HCT116 (cell line): Measurements from ENCODE around the gene ADGRG1. TPM values are rescaled to one million over a fixed set of nuclear protein-coding genes. Genes with fewer than 3 reads are reported as not detected.

Experiments used
- ATAC-seq: fragments of 200-7000 bp; cut with Tn5 transposase; 2 replicates; pipeline ENCODE4 v1.9.1; 2020; ENCODE audit warnings: mild to moderate bottlenecking, moderate library complexity
- BruUV-seq: library from RNA; stranded (reverse); fragments of 400-500 nt; replicated peaks from 2 replicates; lab custom pipeline; 2021; lab: Mats Ljungman, UMichigan
- CTCF ChIA-PET: fragments of 300-600 bp; sonication (Branson Sonifier 250); formaldehyde crosslinking; loops from one replicate; lab custom pipeline; 2021; ENCODE audit warnings: antibody characterized with exemption; lab: Charles Lee
- POLR2A ChIA-PET: fragments of 300-600, 350-600 bp; sonication (Branson Sonifier 250); formaldehyde crosslinking; loops from one replicate; lab custom pipeline; 2021; ENCODE audit warnings: antibody characterized with exemption; lab: Charles Lee
- RAD21 ChIA-PET, 2 experiments: fragments of 300-600 bp; sonication (Branson Sonifier 250); formaldehyde crosslinking; loops; one replicate each; lab custom pipeline; 2023; ENCODE audit warnings: low total read pairs in 2 of 2; ENCODE audit not compliant: uncharacterized antibody in 2 of 2, unreplicated experiment in 2 of 2, low non-redundant PET in 1 of 2; lab: Charles Lee
- DNase-seq: peaks from one replicate; pipeline ENCODE4 v3.0.0-alpha.2; 2010; ENCODE audit warnings: low read depth, low spot score
- H2AFZ ChIP-seq: fragments of 200-600 bp; shearing (Covaris generic), sonication (generic); 2 replicates; pipeline ENCODE4 v1.6.1; 2017; ENCODE audit warnings: low read depth, mixed run types, mixed read lengths, antibody characterized with exemption, low read length; ENCODE audit not compliant: poor library complexity, severe bottlenecking
- H3K27ac ChIP-seq: 2 replicates; pipeline ENCODE4 v1.5.1; 2012; ENCODE audit warnings: low read depth, low read length
- H3K27me3 ChIP-seq: fragments of 200-600 bp; sonication (generic); 2 replicates; pipeline ENCODE4 v1.6.1; 2016; ENCODE audit warnings: mixed run types, low read length, mixed read lengths; ENCODE audit not compliant: insufficient read depth
- H3K36me3 ChIP-seq, 2 experiments: fragments of 200-500 bp in 1 of 2; fragments of 200-600 bp in 1 of 2; sonication (Bioruptor generic) in 1 of 2; sonication (generic) in 1 of 2; 2 replicates each; pipeline versions ENCODE4 v1.5.1 to v1.6.1; 2014 to 2016; ENCODE audit warnings: low read length in 2 of 2, inconsistent platforms in 1 of 2, mixed read lengths in 1 of 2, mixed run types in 1 of 2; ENCODE audit not compliant: insufficient read depth in 2 of 2, control insufficient read depth in 1 of 2
- H3K4me1 ChIP-seq, 2 experiments: fragments of 200-600 bp in 1 of 2; sonication (generic) in 1 of 2; 2 replicates each; pipeline versions ENCODE4 v1.5.1 to v1.6.1; 2012 to 2017; ENCODE audit warnings: low read length in 2 of 2, inconsistent platforms in 1 of 2, mild to moderate bottlenecking in 1 of 2, mixed read lengths in 1 of 2, mixed run types in 1 of 2, moderate library complexity in 1 of 2; ENCODE audit not compliant: insufficient read depth in 2 of 2, control insufficient read depth in 1 of 2
- H3K4me2 ChIP-seq: fragments of 200-600 bp; sonication (generic); 2 replicates; pipeline ENCODE4 v1.6.1; 2017; ENCODE audit warnings: mixed run types, low read length, mixed read lengths
- H3K4me3 ChIP-seq, 2 experiments: fragments of 200-600 bp in 1 of 2; sonication (generic) in 1 of 2; replicated peaks in 1 of 2; 2 replicates each; pipeline ENCODE4 v1.5.1; 2011 to 2016; ENCODE audit warnings: low read length in 2 of 2, control low read depth in 1 of 2, low read depth in 1 of 2, mild to moderate bottlenecking in 1 of 2, mixed read lengths in 1 of 2, mixed run types in 1 of 2
- H3K79me2 ChIP-seq: fragments of 200-600 bp; sonication (generic); 2 replicates; pipeline ENCODE4 v1.6.1; 2017; ENCODE audit warnings: mild to moderate bottlenecking, mixed run types, low read length, moderate library complexity, mixed read lengths; ENCODE audit not compliant: insufficient read depth
- H3K9ac ChIP-seq: fragments of 200-600 bp; sonication (generic); 2 replicates; pipeline ENCODE4 v1.6.1; 2016; ENCODE audit warnings: low read length, mixed read lengths
- H3K9me2 ChIP-seq: fragments of 200-600 bp; sonication (generic), shearing (Covaris generic); 2 replicates; pipeline ENCODE4 v1.6.1; 2017; ENCODE audit warnings: mixed run types, mild to moderate bottlenecking, moderate library complexity; ENCODE audit not compliant: insufficient read depth
- H3K9me3 ChIP-seq, 2 experiments: fragments of 200-500 bp in 1 of 2; fragments of 200-600 bp in 1 of 2; sonication (Bioruptor generic) in 1 of 2; sonication (generic) in 1 of 2; 2 replicates each; pipeline ENCODE4 v1.6.1; 2014 to 2017; ENCODE audit warnings: low read length in 2 of 2, mixed read lengths in 2 of 2, inconsistent platforms in 1 of 2, low read depth in 1 of 2, mild to moderate bottlenecking in 1 of 2, mixed run types in 1 of 2, moderate library complexity in 1 of 2; ENCODE audit not compliant: control insufficient read depth in 1 of 2, insufficient read depth in 1 of 2
- H4K20me1 ChIP-seq: fragments of 200-600 bp; sonication (generic), shearing (Covaris generic); 2 replicates; pipeline ENCODE4 v1.6.1; 2017; ENCODE audit warnings: mixed run types, mild to moderate bottlenecking, moderate library complexity; ENCODE audit not compliant: insufficient read depth
- ATF3 ChIP-seq: IDR thresholded peaks from 2 replicates; pipeline ENCODE4 v1.6.1; 2012
- CBX3 ChIP-seq: IDR thresholded peaks from 2 replicates; pipeline ENCODE4 v1.6.1; 2012; ENCODE audit warnings: low read depth
- EGR1 ChIP-seq: IDR thresholded peaks from 2 replicates; pipeline ENCODE4 v1.6.1; 2012; ENCODE audit warnings: low read depth
- ELF1 ChIP-seq: IDR thresholded peaks from 2 replicates; pipeline ENCODE4 v1.6.1; 2012; ENCODE audit warnings: low read depth, borderline replicate concordance
- EZH2 ChIP-seq: fragments of 200-600 bp; sonication (generic); IDR thresholded peaks from 2 replicates; pipeline ENCODE4 v1.6.1; 2017; ENCODE audit warnings: antibody characterized with exemption, mixed run types
- EZH2phosphoT487 ChIP-seq: fragments of 200-600 bp; IDR thresholded peaks from 2 replicates; pipeline ENCODE4 v1.6.1; 2018; ENCODE audit warnings: antibody characterized with exemption, borderline replicate concordance
- FOSL1 ChIP-seq: IDR thresholded peaks from 2 replicates; pipeline ENCODE4 v1.6.1; 2012; ENCODE audit warnings: low read depth
- JUND ChIP-seq: IDR thresholded peaks from 2 replicates; pipeline ENCODE4 v1.6.1; 2012
- POLR2A ChIP-seq: IDR thresholded peaks from 2 replicates; pipeline ENCODE4 v1.7.0; 2011; ENCODE audit warnings: borderline replicate concordance; ENCODE audit not compliant: insufficient read depth, insufficient read length; ENCODE audit errors: extremely low read depth
- POLR2AphosphoS5 ChIP-seq: IDR thresholded peaks from 2 replicates; pipeline ENCODE4 v1.6.1; 2011; ENCODE audit warnings: mild to moderate bottlenecking, low read depth, low read length, moderate library complexity
- TCF7L2 ChIP-seq: IDR thresholded peaks from 2 replicates; pipeline ENCODE4 v1.7.0; 2011; ENCODE audit warnings: borderline replicate concordance, inconsistent platforms; ENCODE audit not compliant: insufficient read depth, insufficient read length; ENCODE audit errors: extremely low read depth
- YY1 ChIP-seq: IDR thresholded peaks from 2 replicates; pipeline ENCODE4 v1.6.1; 2011; ENCODE audit warnings: low read length, low read depth, moderate library complexity, mild to moderate bottlenecking; ENCODE audit not compliant: insufficient replicate concordance; ENCODE audit errors: extremely low read depth
- intact Hi-C: fragments of 100-400 bp; cut with micrococcal nuclease; formaldehyde crosslinking; loops from 2 replicates; pipeline ENCODE4 v1.10.0; 2022
- total RNA-seq: library from RNA; stranded (reverse); gene quantifications from one replicate; pipeline ENCODE4 v1.2.1, GENCODE V29; 2021; ENCODE audit not compliant: unreplicated experiment
- TF ChIP-seq, protein P1 (sequence below), 3 experiments: fragments of 200-600 bp in 1 of 3; sonication (generic) in 1 of 3; IDR thresholded peaks in 2 of 3; conservative IDR thresholded peaks in 1 of 3; 2 replicates each; pipeline ENCODE4 v1.5.1; 2012 to 2017; ENCODE audit warnings: low read depth in 2 of 3, low read length in 2 of 3, antibody characterized with exemption in 1 of 3, borderline replicate concordance in 1 of 3, control low read depth in 1 of 3, mild to moderate bottlenecking in 1 of 3, mixed read lengths in 1 of 3, mixed run types in 1 of 3, moderate library complexity in 1 of 3; ENCODE audit not compliant: insufficient read depth in 1 of 3

The ADGRG1 gene
- total RNA-seq, 1 experiment from 2014 or later, result 36.4 TPM

GRCh38 chr16:57686577-57686976 lies 58.1 kb downstream of the ADGRG1 start:
- Histone ChIP-seq H3K27ac (no peak overlapping the region), H3K9me2 (no peaks in the 10 kb centered on the region), H3K4me1 (no peaks in the 10 kb centered on the region), H3K4me3 (no peak overlapping the region), H2AFZ (no peak overlapping the region), H4K20me1 (no peaks in the 10 kb centered on the region), H3K4me2 (no peak overlapping the region), H3K27me3 (no peaks in the 10 kb centered on the region), H3K79me2 (no peaks in the 10 kb centered on the region), H3K9ac (no peak overlapping the region), H3K36me3 (no peaks in the 10 kb centered on the region), H3K9me3 (no peaks in the 10 kb centered on the region)
- ChIA-PET POLR2A (no interaction called here), RAD21 (no interaction called here), CTCF (no interaction called here)
- no TSS peak for BruUV-seq
- TF ChIP-seq JUND (no peak), EZH2phosphoT487 (no peak), TCF7L2 (no peak), YY1 (no peak), ATF3 (no peak), POLR2A (no peak)
- TF ChIP-seq, protein P1, sequence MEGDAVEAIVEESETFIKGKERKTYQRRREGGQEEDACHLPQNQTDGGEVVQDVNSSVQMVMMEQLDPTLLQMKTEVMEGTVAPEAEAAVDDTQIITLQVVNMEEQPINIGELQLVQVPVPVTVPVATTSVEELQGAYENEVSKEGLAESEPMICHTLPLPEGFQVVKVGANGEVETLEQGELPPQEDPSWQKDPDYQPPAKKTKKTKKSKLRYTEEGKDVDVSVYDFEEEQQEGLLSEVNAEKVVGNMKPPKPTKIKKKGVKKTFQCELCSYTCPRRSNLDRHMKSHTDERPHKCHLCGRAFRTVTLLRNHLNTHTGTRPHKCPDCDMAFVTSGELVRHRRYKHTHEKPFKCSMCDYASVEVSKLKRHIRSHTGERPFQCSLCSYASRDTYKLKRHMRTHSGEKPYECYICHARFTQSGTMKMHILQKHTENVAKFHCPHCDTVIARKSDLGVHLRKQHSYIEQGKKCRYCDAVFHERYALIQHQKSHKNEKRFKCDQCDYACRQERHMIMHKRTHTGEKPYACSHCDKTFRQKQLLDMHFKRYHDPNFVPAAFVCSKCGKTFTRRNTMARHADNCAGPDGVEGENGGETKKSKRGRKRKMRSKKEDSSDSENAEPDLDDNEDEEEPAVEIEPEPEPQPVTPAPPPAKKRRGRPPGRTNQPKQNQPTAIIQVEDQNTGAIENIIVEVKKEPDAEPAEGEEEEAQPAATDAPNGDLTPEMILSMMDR (IDR thresholded peaks at IDR 0.05 in 2 of 3, conservative IDR thresholded peaks at IDR 0.05 in 1 of 3; ENCODE audit: borderline replicate concordance in 1 of 3, insufficient read depth in 1 of 3, low read depth in 2 of 3, low read length in 2 of 3), result no peak
- DNase-seq (no peak), ATAC-seq (no peak)
- intact Hi-C loops, result no loop called here

DNA sequence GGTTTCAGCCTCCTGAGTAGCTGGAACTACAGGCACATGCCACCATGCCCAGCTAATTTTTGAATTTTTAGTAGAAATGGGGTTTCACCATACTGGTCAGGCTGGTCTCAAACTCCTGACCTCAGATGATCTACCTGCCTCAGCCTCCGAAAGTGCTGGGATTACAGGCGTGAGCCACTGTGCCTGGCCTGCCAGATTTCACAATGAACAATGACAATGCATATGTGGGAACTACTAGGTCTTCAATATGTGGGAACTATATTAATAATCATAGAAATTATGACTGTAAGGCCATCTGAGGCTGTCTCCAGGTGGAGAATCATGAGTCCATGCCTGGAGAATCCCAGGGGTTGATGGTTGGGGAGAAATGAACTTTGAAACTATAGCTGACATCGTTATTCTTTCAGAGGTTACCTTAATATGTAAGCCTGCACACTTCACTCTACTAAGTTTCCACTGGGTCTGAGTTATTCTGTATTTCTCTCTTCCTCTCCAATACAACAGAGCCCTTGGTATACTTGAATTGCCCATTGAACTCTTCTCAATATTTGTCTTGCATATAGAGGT lies 59.0 kb downstream of the ADGRG1 start:
- H3K9me2 ChIP-seq, result no peaks in the 10 kb centered on the region
- no peak overlapping the region for H3K9ac ChIP-seq
- no peak overlapping the region for H3K27ac ChIP-seq
- RAD21 ChIA-PET, result no interaction called here
- CTCF ChIA-PET, result no interaction called here
- POLR2A ChIA-PET, result no interaction called here
- H4K20me1 ChIP-seq, result no peaks in the 10 kb centered on the region
- H2AFZ ChIP-seq, result no peak overlapping the region
- no peaks in the 10 kb centered on the region for H3K36me3 ChIP-seq
- no peaks in the 10 kb centered on the region for H3K27me3 ChIP-seq
- no TSS peak for BruUV-seq
- H3K9me3 ChIP-seq, result no peaks in the 10 kb centered on the region
- intact Hi-C loops, result no loop called here
- no peaks in the 10 kb centered on the region for H3K79me2 ChIP-seq
- H3K4me1 ChIP-seq, result no peaks in the 10 kb centered on the region
- no peak overlapping the region for H3K4me3 ChIP-seq
- TF ChIP-seq CBX3 (no peak), EZH2 (no peak), ELF1 (no peak), EGR1 (no peak), POLR2AphosphoS5 (no peak), FOSL1 (no peak)
- TF ChIP-seq, all 23 proteins: peak for 0
- no peak overlapping the region for H3K4me2 ChIP-seq
- no peak for ATAC-seq
- no peak for DNase-seq
